K562 (cell line): ENCODE data around the gene CPED1. TPM values are rescaled to one million over a fixed set of nuclear protein-coding genes. Genes with fewer than 3 reads are reported as not detected.

Experiments
- ATAC-seq: fragments of 200-7000 bp; cut with Tn5 transposase; 3 replicates; pipeline ENCODE4 v1.9.1; 2020; ENCODE audit warnings: moderate library complexity
- BruUV-seq: library from RNA; stranded (reverse); fragments of 400-500 nt; replicated peaks from 2 replicates; lab custom pipeline; 2021; lab: Mats Ljungman, UMichigan
- CTCF ChIA-PET: fragments of 300-600 bp; formaldehyde crosslinking; extraction: SDS; loops from one replicate; lab custom pipeline; 2021; ENCODE audit warnings: low intra/inter-chr PET ratio; lab: Yijun Ruan, JAX
- POLR2A ChIA-PET: fragments of 300-600, 350-650 bp; sonication (Branson Sonifier 250); formaldehyde crosslinking; extraction: SDS; loops from one replicate; lab custom pipeline; 2021; ENCODE audit warnings: antibody characterized with exemption, inconsistent platforms; lab: Yijun Ruan, JAX
- DNase-seq, 4 experiments: peaks; one replicate each; pipeline versions ENCODE4 v3.0.0 to v3.0.0-alpha.2; 2011 to 2018; ENCODE audit warnings: low spot score in 3 of 4, mixed read lengths in 3 of 4; ENCODE audit errors: extremely low read depth in 1 of 4
- FAIRE-seq: peaks from 2 replicates; lab custom pipeline; 2011; peaks lifted over from hg19 to GRCh38; lab: Jason Lieb, UNC
- H2AFZ ChIP-seq: 2 replicates; pipeline ENCODE4 v1.6.0; 2011; ENCODE audit warnings: low read depth, low read length, control low read depth, inconsistent platforms
- H3K27ac ChIP-seq: fragments of 200-600 bp; 3 replicates; pipeline ENCODE4 v1.8.0; 2011; ENCODE audit warnings: low read depth, mild to moderate bottlenecking, control low read depth, inconsistent platforms, low read length, moderate library complexity, mixed read lengths; ENCODE audit errors: extremely low read depth
- H3K27me3 ChIP-seq, 2 experiments: fragments of 300-600 bp in 1 of 2; 2 replicates in 1 of 2; 3 replicates in 1 of 2; pipeline versions ENCODE4 v1.6.0 to v1.8.0; 2011; ENCODE audit warnings: inconsistent platforms in 2 of 2, low read length in 2 of 2, mild to moderate bottlenecking in 1 of 2, mixed read lengths in 1 of 2, moderate library complexity in 1 of 2; ENCODE audit not compliant: control insufficient read depth in 2 of 2, insufficient read depth in 2 of 2
- H3K36me3 ChIP-seq: fragments of 300-600 bp; 3 replicates; pipeline ENCODE4 v1.8.0; 2011; ENCODE audit warnings: mild to moderate bottlenecking, low read length, inconsistent platforms; ENCODE audit not compliant: control insufficient read depth, insufficient read depth
- H3K4me1 ChIP-seq, 2 experiments: fragments of 200-600 bp in 1 of 2; replicated peaks in 1 of 2; 2 replicates in 1 of 2; 3 replicates in 1 of 2; pipeline versions ENCODE4 v1.5.1 to v1.8.0; 2011; ENCODE audit warnings: inconsistent platforms in 2 of 2, low read length in 2 of 2, mild to moderate bottlenecking in 1 of 2, mixed read lengths in 1 of 2, moderate library complexity in 1 of 2; ENCODE audit not compliant: control insufficient read depth in 2 of 2, insufficient read depth in 2 of 2
- H3K4me2 ChIP-seq: 2 replicates; pipeline ENCODE4 v1.6.1; 2011; ENCODE audit warnings: low read length, control low read depth, inconsistent platforms, mixed read lengths; ENCODE audit not compliant: insufficient read depth
- H3K4me3 ChIP-seq: fragments of 200-600 bp; sonication (generic), shearing (Covaris generic); 2 replicates; pipeline ENCODE4 v1.5.1; 2016; ENCODE audit warnings: control low read depth, inconsistent platforms
- H3K79me2 ChIP-seq: fragments of 200-600 bp; 3 replicates; pipeline ENCODE4 v1.8.0; 2011; ENCODE audit warnings: low read length, inconsistent platforms; ENCODE audit not compliant: control insufficient read depth, insufficient read depth
- H3K9ac ChIP-seq, 2 experiments: 2 replicates each; pipeline versions ENCODE4 v1.6.0 to v1.6.1; 2011; ENCODE audit warnings: low read depth in 2 of 2, low read length in 2 of 2, control low read depth in 1 of 2, inconsistent platforms in 1 of 2, mild to moderate bottlenecking in 1 of 2, mixed read lengths in 1 of 2; ENCODE audit not compliant: insufficient read depth in 1 of 2
- H3K9me1 ChIP-seq: one replicate; pipeline ENCODE4 v1.6.0; 2011; ENCODE audit warnings: inconsistent platforms, mild to moderate bottlenecking, low read length, moderate library complexity; ENCODE audit not compliant: control insufficient read depth, insufficient read depth
- H3K9me3 ChIP-seq: replicated peaks from 2 replicates; pipeline ENCODE4 v1.5.1; 2011; ENCODE audit warnings: low read depth, low read length, inconsistent platforms; ENCODE audit not compliant: control insufficient read depth, insufficient read depth
- H4K20me1 ChIP-seq: replicated peaks from 2 replicates; pipeline ENCODE4 v1.6.1; 2011; ENCODE audit warnings: low read length, inconsistent platforms, mixed read lengths; ENCODE audit not compliant: control insufficient read depth, insufficient read depth
- CBFA2T3 ChIP-seq: fragments of 450-650 bp; IDR thresholded peaks from 2 replicates; pipeline ENCODE4 v1.6.1; 2017
- HES1 ChIP-seq: fragments of 450-650 bp; IDR thresholded peaks from 2 replicates; pipeline ENCODE4 v1.6.1; 2016; ENCODE audit warnings: low read depth, mild to moderate bottlenecking, moderate library complexity
- KDM1A ChIP-seq, 2 experiments: fragments of 450-650 bp; IDR thresholded peaks; 2 replicates each; pipeline ENCODE4 v1.6.1; 2016; ENCODE audit warnings: mild to moderate bottlenecking in 2 of 2
- MEIS2 ChIP-seq: fragments of 450-650 bp; IDR thresholded peaks from 2 replicates; pipeline ENCODE4 v1.6.1; 2014; ENCODE audit warnings: mild to moderate bottlenecking; ENCODE audit not compliant: partially characterized antibody
- PHF21A ChIP-seq: fragments of 450-650 bp; IDR thresholded peaks from 2 replicates; pipeline ENCODE4 v1.6.1; 2017; ENCODE audit warnings: low read depth, borderline replicate concordance
- RCOR1 ChIP-seq, 2 experiments: IDR thresholded peaks; 2 replicates each; pipeline ENCODE4 v1.6.1; 2012; ENCODE audit warnings: low read depth in 2 of 2, low read length in 2 of 2, borderline replicate concordance in 1 of 2, improper control_type of control experiment in 1 of 2
- SMAD4 ChIP-seq: fragments of 250-450 bp; sonication (Bioruptor Pico); conservative IDR thresholded peaks from 2 replicates; pipeline ENCODE4 v1.8.0; 2021; ENCODE audit warnings: inconsistent platforms, mild to moderate bottlenecking, moderate library complexity
- ZNF277 ChIP-seq: fragments of 250-450 bp; sonication (Bioruptor Pico); IDR thresholded peaks from 2 replicates; pipeline ENCODE4 v1.8.0; 2022; ENCODE audit warnings: inconsistent platforms, mild to moderate bottlenecking, moderate library complexity, borderline replicate concordance
- WGBS: fragments of 100-300 bp; shearing (Covaris generic); methylation state at CpG from one replicate; pipeline ENCODE4 v1.1.6; 2016; ENCODE audit warnings: low coverage, mixed read lengths; ENCODE audit not compliant: insufficient coverage; ENCODE audit errors: missing lambda C conversion rate; 5-methylcytosine and 5-hydroxymethylcytosine counted together
- in situ Hi-C: fragments of 300-500 bp; cut with MboI; formaldehyde crosslinking; loops from 4 replicates; pipeline ENCODE4 v1.15.0; 2018; ENCODE audit warnings: inconsistent platforms, mixed read lengths
- intact Hi-C: fragments of 100-400 bp; cut with micrococcal nuclease; formaldehyde crosslinking; loops from 2 replicates; pipeline ENCODE4 v1.14.2; 2022
- polyA plus RNA-seq, 8 experiments: library from polyadenylated mRNA; depleted of rRNA in 4 of 8; stranded (reverse) in 5 of 8; unstranded in 3 of 8; fragments of >200 nt; fragmentation: Nextera tagmentation in 2 of 8; fragmentation: Illumina TruSeq in 1 of 8; extraction: Ambion mirVana in 2 of 8; extraction: Trizol in 1 of 8; gene quantifications; 2 replicates each; pipeline versions ENCODE4 v1.2.1 to v1.2.3, GENCODE V29; 2011 to 2014; ENCODE audit warnings: inconsistent platforms in 1 of 8, missing spikeins in 1 of 8
- total RNA-seq, 7 experiments: library from RNA; depleted of rRNA in 6 of 7; stranded (reverse); fragments of >200 nt in 6 of 7; fragmentation: Illumina TruSeq in 2 of 7; extraction: Trizol in 2 of 7; gene quantifications; 2 replicates each; pipeline versions ENCODE4 v1.2.1 to v1.2.3, GENCODE V29; 2011 to 2021; ENCODE audit warnings: low replicate concordance in 1 of 7

The CPED1 gene
- total and polyA plus RNA-seq, 9 of the 15 experiments (the other 6 are each of a cell fraction or from before 2014, with no cell fraction given), result 195 to 393 (median 290) TPM

GRCh38 chr7:121323515-121324302 is 335.2 kb downstream of the CPED1 start:
- H3K4me1 ChIP-seq, result peaks cover 0 to 2% of the 10 kb centered on the region in 2 experiments; a peak in 1 of 5 replicates
- no peak for FAIRE-seq
- no peak overlapping the region for H3K4me2 ChIP-seq
- H3K9ac ChIP-seq, result no peak overlapping the region
- WGBS, result under 1% methylated on average over 5 of the region's 5 CpGs
- H4K20me1 ChIP-seq, result no peaks in the 10 kb centered on the region; the same call in 1 of the 2 replicates
- no peak overlapping the region for H2AFZ ChIP-seq
- no peak overlapping the region for H3K27ac ChIP-seq
- H3K9me3 ChIP-seq, result no peaks in the 10 kb centered on the region
- POLR2A ChIA-PET, result interaction anchor here (0.7 to 1.5 kb wide), 3 partner anchors 13 to 18 kb away, joined by 3 to 9 read pairs (median 4); no protein-coding TSS in a partner anchor
- no peaks in the 10 kb centered on the region for H3K36me3 ChIP-seq
- no peak overlapping the region for H3K4me3 ChIP-seq
- H3K9me1 ChIP-seq, result no peaks in the 10 kb centered on the region
- peak; percentile 19 for ATAC-seq
- no TSS peak for BruUV-seq
- H3K79me2 ChIP-seq, result no peaks in the 10 kb centered on the region
- CTCF ChIA-PET, result no interaction called here
- intact Hi-C loops, result no loop called here
- in situ Hi-C loops, result no loop called here
- TF ChIP-seq SMAD4 (0 out of 2 replicates have a peak, but pooled peaks have one; percentile 23), HES1 (no peak), KDM1A (IDR thresholded peaks at IDR 0.05) (peak; percentile 11 to 52; a peak in 2 of 4 replicates), RCOR1 (IDR thresholded peaks at IDR 0.05; ENCODE audit: borderline replicate concordance in 1 of 2, low read depth in 2 of 2, low read length in 2 of 2) (peak in 1 of 2 experiments; percentile 68; a peak in 2 of 4 replicates), ZNF277 (CRISPR knock-in tag) (no peak), PHF21A (no peak), CBFA2T3 (0 out of 2 replicates have a peak, but pooled peaks have one; percentile 7), MEIS2 (peak; percentile 36)
- DNase-seq, result no peak
- peaks cover 19% of the 10 kb centered on the region in 2 experiments; a peak in 4 of 5 replicates for H3K27me3 ChIP-seq
